ENCODE measurements around the gene PCDHA9. TPM values are rescaled to one million over a fixed set of nuclear protein-coding genes. Genes with fewer than 3 reads are reported as not detected.

The PCDHA9 gene
- total RNA-seq, 1 donor from 2014 or later = 0.32 TPM

DNA sequence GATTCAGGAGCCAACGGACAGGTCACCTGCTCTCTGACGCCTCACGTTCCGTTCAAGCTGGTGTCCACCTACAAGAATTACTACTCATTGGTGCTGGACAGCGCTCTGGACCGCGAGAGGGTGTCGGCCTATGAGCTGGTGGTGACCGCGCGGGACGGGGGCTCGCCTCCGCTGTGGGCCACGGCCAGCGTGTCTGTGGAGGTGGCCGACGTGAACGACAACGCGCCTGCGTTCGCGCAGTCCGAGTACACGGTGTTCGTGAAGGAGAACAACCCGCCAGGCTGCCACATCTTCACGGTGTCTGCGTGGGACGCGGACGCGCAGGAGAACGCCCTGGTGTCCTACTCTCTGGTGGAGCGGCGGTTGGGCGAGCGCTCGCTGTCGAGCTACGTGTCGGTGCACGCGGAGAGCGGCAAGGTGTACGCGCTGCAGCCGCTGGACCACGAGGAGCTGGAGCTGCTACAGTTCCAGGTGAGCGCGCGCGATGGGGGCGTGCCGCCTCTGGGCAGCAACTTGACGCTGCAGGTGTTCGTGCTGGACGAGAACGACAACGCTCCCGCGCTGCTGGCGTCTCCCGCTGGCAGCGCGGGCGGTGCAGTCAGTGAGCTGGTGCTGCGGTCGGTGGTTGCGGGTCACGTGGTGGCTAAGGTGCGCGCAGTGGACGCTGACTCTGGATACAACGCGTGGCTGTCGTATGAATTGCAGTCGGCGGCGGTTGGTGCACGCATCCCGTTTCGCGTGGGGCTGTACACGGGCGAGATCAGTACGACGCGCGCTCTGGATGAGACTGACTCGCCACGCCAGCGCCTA lies 9.2 kb downstream of the PCDHA9 start:
- peak in 1 of 2 donors; percentile 51 for ATAC-seq
- Histone ChIP-seq H3K27me3 (ENCODE audit: low read depth) (no peaks in the 10 kb centered on the region), H3K27ac (no peak overlapping the region), H3K4me3 (no peak overlapping the region), H3K4me1 (no peaks in the 10 kb centered on the region), H3K36me3 (no peaks in the 10 kb centered on the region), H3K9me3 (peaks cover 3% of the 10 kb centered on the region)
- intact Hi-C loops (cut with DNase I) = no loop called here
- no peak for DNase-seq
- TF ChIP-seq, protein P1, sequence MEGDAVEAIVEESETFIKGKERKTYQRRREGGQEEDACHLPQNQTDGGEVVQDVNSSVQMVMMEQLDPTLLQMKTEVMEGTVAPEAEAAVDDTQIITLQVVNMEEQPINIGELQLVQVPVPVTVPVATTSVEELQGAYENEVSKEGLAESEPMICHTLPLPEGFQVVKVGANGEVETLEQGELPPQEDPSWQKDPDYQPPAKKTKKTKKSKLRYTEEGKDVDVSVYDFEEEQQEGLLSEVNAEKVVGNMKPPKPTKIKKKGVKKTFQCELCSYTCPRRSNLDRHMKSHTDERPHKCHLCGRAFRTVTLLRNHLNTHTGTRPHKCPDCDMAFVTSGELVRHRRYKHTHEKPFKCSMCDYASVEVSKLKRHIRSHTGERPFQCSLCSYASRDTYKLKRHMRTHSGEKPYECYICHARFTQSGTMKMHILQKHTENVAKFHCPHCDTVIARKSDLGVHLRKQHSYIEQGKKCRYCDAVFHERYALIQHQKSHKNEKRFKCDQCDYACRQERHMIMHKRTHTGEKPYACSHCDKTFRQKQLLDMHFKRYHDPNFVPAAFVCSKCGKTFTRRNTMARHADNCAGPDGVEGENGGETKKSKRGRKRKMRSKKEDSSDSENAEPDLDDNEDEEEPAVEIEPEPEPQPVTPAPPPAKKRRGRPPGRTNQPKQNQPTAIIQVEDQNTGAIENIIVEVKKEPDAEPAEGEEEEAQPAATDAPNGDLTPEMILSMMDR (IDR thresholded peaks at IDR 0.05) = no peak

DNA sequence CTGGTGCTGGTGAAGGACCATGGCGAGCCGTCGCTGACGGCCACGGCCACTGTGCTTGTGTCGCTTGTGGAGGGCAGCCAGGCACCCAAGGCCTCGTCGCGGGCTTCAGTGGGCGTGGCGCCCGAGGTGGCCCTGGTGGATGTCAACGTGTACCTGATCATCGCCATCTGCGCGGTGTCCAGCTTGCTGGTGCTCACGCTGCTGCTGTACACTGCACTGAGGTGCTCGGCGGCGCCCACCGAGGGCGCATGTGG lies 9.7 kb downstream of the PCDHA9 start:
- peaks cover 7% of the 10 kb centered on the region for H3K9me3 ChIP-seq
- no peaks in the 10 kb centered on the region for H3K36me3 ChIP-seq
- DNase-seq (no peak), ATAC-seq (no peak)
- H3K4me3 ChIP-seq = no peak overlapping the region
- no peaks in the 10 kb centered on the region for H3K27me3 ChIP-seq (ENCODE audit: low read depth)
- H3K27ac ChIP-seq = no peak overlapping the region
- intact Hi-C loops (cut with DNase I) = no loop called here
- H3K4me1 ChIP-seq = no peaks in the 10 kb centered on the region
- TF ChIP-seq, protein P1 (IDR thresholded peaks at IDR 0.05) = no peak

DNA sequence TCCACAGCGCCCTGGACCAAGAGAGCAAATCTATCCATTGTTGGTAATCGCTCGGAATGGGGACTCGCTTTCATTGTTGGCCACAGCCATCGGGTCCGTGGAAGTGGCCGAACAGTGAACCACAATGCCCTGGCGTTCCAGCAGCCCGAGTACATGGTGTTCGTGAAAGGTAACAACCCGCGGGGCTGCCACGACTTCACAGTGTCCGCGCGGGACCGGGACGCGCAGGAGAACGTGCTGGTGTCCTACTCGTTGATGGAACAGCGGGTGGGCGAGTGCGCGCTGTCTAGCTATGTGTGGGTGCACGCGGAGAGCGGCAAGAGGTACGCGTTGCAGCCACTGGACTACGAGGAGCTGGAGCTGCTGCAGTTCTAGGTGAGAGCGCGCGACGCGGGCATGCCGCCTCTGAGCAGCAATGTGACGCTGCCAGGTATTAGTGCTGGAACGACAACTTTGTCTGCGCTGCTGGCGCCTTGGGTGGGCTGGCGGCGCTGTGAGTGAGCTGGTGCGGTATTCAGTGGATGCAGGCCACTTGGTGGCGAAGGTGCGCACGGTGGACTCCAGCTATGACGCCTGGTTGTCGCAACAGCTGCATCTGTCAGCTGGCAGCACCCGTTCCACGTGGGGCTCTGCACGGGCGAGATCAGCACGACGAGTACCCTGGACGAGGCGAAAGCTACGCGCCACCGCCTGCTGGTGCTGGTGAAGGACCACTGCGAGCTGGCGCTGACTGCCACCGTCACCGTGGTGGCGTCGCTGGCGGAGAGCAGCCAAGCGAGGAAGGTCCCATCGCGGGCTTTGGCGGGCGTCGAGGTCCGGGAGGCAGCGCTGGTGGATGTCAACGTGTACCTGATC lies 14.5 kb downstream of the PCDHA9 start:
- Histone ChIP-seq H3K36me3 (no peaks in the 10 kb centered on the region), H3K27me3 (ENCODE audit: low read depth) (no peaks in the 10 kb centered on the region), H3K4me1 (no peaks in the 10 kb centered on the region), H3K4me3 (no peak overlapping the region), H3K9me3 (peaks cover 11% of the 10 kb centered on the region), H3K27ac (no peak overlapping the region)
- TF ChIP-seq, protein P1 (IDR thresholded peaks at IDR 0.05) = no peak
- intact Hi-C loops (cut with DNase I) = no loop called here
- DNase-seq (no peak), ATAC-seq (no peak)

DNA sequence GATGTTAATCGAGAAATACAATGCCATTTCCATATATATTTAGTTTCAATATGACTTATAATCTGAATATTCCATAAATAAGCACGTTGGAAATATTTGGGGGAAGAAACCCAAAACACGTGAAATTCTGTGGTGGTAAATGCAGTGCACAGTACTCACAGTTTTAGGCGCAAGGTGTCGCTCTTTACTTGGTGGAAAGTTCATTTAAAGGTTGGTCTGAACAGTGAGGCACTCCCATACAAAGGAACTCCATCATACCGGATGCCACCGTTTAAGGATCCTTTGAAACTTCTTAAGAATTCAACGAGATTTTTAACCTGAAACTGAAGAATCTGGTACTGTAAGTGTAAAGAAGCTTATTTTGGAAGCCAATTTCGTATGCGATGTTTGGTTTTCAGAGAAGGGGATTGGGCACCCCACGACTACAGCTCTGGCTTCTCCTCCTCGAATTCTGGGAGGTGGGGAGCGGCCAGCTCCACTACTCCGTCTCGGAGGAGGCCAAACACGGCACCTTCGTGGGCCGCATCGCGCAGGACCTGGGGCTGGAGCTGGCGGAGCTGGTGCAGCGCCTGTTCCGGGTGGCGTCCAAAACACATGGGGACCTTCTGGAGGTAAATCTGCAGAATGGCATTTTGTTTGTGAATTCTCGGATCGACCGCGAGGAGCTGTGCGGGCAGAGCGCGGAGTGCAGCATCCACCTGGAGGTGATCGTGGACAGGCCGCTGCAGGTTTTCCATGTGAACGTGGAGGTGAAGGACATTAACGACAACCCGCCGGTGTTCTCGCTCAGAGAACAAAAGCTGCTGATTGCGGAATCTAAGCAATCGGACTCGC lies 20.8 kb downstream of the PCDHA9 start, which contains the start of gene PCDHA11:
PCDHA11 (plus strand) TSS at position 237 of the 834 bp plus-strand sequence; CDS start at position 384, 147 bp downstream.
- ATAC-seq = peak; percentile 67 to 76
- H3K36me3 ChIP-seq = no peaks in the 10 kb centered on the region
- peak within 1 kb of the TSS; percentile 30 for H3K4me3 ChIP-seq
- H3K9me3 ChIP-seq = peaks cover 20% of the 10 kb centered on the region
- no peak for DNase-seq
- H3K4me1 ChIP-seq = no peaks in the 10 kb centered on the region
- intact Hi-C loops (cut with DNase I) = no loop called here
- TF ChIP-seq, protein P1 (IDR thresholded peaks at IDR 0.05) = peak; percentile 20
- H3K27me3 ChIP-seq (ENCODE audit: low read depth) = no peaks in the 10 kb centered on the region
- no peak within 1 kb of the TSS for H3K27ac ChIP-seq

DNA sequence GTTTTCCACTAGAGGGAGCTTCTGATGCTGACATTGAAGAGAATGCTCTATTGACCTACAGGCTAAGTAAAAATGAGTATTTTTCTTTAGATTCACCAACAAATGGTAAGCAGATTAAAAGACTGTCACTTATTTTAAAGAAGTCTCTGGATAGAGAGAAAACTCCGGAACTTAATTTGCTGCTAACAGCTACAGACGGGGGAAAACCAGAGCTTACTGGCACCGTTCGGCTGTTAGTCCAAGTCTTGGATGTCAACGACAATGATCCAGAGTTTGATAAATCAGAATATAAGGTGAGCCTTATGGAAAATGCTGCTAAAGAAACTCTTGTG lies 21.3 kb downstream of the PCDHA9 start:
- Histone ChIP-seq H3K27me3 (ENCODE audit: low read depth) (no peaks in the 10 kb centered on the region), H3K4me1 (no peaks in the 10 kb centered on the region), H3K9me3 (peaks cover 20% of the 10 kb centered on the region), H3K27ac (no peak overlapping the region), H3K4me3 (no peak overlapping the region), H3K36me3 (no peaks in the 10 kb centered on the region)
- ATAC-seq (peak in 1 of 2 donors; percentile 58), DNase-seq (no peak)
- intact Hi-C loops (cut with DNase I) = no loop called here
- TF ChIP-seq, protein P1 (IDR thresholded peaks at IDR 0.05) = no peak

Measured in lower lobe of right lung (tissue), 2 donors.